ENCODE data around the gene CCDC146.
A peak's percentile ranks its signal among the peaks of the same experiment; 100 is the strongest.
"Not testable (repeated sequence)": the region's sequence is repeated elsewhere in the genome, so short reads cannot be mapped to it uniquely, and the experiment has no call there.

Gene CCDC146

DNA sequence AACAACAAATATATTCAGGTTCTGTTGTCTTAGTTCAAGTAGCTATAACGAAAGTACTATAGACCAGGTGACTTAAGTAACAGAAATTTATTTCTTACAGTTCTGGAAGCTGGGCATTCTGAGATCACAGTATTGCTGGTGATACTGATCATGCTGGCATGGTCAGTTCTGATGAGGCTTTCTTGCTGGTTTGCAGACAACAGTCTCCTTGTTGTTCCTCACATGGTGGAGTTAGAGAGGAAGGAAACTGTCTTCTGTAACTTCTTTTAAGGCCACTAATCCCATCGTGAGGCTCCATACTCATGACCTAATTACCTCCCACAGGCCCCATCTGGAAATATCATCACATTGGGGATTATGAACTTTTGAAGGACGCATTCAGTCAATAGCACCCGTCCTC, 17.9 kb downstream of the CCDC146 start:
- not testable (repeated sequence) for H3K27ac ChIP-seq; DNase-seq (ENCODE audit: low read depth, low spot score)

DNA sequence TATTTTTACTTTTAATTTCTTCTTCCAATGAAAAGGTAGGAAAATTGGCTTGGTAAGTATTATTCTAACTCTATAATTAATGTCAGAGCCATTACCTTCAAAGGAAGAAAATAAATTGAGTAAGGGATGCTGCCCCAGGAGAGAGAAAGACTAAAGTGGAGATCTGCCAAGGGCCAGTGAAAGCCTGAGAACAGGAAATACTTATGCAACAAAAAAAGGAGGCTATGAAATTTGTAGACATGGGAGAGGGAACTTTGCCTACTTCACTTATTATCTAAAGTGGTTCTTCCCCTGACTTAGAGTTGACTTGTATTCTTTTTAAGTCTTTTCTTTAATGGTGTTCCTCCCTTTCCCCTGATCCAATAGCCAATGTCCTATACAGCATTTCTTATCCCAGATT, 29.8 kb downstream of the CCDC146 start:
- H3K27ac ChIP-seq; DNase-seq (ENCODE audit: low read depth, low spot score): not testable (repeated sequence)

DNA sequence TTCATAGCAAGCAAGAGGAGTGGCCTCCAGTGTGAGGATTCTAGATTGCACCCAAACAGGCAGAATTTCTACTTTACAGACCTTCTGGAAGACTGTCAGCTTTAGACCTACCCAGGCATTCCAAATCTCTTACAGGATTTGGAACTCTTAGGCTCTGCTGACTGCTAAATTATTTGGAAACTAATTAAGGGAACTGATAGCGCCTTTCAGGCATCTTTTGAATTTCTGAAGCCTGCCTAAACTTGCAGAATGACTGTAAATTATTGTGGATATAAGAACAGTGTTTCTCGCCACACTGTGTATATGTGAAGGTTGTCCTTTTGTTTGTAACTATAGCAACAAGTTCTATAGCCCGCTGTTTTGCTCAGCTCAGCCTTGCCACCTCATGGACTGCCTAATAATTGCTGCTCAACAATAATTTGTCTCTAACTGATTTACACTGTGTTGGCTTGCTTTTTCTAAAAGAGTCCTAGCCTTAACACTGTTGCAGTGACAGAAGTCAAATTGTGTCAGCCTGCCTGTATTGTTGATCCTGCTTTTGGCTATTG, 32.6 kb downstream of the CCDC146 start:
- DNase-seq (ENCODE audit: low read depth, low spot score); H3K27ac ChIP-seq: not testable (repeated sequence)

DNA sequence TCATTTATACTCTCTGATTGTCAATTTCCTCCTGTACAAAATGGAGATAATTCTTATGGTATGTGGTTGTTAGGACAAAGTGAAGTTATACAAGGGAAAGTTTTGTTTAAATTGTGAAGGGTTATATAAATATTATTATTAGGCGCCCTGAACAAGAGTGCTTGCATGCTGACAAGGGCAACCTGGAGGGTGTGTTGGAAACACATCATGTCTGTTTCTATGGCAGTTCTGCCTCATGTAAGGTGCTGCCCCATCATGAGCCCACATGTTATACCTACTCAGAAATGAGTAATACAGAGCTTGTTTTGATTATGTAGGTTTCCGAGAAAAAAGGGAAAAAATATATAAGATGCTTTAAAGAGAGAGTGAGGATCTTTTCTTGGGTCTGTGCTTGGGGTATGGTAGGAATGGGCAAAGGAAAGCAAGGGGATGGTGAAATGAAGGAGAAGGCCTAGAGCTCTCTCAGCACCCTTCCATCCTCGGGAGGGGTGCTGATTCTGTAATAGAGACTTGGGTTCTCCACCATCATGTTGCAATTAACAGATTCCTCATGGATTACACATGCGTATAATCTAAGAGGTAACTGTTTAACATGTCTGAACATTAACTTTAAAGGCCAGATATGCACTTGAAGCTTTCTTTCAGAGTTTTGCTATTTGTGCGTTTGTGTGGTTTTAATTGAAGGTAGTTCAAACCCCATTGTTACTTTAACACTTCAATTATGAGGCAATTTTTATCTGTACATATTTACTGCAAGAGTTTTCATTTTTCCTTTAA, 33.4 kb downstream of the CCDC146 start:
- H3K27ac ChIP-seq: peak overlapping the region; percentile 56
- not testable (repeated sequence) for DNase-seq (ENCODE audit: low read depth, low spot score)

DNA sequence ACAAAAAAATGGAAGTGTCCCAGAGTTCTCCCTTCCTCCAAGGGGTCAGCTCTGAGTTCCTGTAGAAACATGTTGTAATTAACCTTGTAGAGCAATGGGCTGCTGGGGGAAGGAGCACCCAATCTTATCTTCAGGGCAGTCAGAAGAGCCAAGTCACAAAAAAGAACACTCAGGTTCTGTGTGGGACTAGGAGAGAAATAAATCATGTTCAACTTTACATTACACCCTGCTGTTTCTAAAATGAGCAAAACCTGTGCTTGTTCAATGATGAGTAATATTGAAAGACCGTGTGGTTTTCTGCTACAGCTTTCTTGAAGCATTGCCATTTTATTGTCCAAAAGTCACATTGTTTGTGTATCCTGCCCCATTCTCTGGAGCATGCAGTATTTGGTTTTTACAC, 34.6 kb downstream of the CCDC146 start:
- peak overlapping the region; percentile 56 for H3K27ac ChIP-seq
- DNase-seq (ENCODE audit: low read depth, low spot score): not testable (repeated sequence)

DNA sequence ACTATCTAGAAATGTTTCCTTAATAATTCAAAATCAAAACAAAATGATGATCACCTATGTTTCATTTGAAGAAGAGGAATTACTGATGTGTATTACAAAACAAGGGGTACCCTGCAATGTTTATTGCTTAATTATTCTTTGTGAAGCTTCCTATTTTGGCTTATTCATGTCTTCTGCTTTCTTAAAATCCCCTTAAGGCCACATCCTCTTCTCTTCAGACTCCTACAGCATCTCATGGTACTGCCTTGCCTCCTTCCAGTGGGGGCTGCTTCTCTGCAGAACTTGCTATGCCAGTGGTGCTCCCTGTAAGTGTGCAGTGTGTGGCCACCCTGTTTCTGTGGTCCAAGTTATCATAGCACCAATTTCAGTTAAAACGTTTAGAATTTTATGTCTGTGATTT, 35.0 kb downstream of the CCDC146 start:
- no peak overlapping the region for H3K27ac ChIP-seq
- DNase-seq (ENCODE audit: low read depth, low spot score): no peak

DNA sequence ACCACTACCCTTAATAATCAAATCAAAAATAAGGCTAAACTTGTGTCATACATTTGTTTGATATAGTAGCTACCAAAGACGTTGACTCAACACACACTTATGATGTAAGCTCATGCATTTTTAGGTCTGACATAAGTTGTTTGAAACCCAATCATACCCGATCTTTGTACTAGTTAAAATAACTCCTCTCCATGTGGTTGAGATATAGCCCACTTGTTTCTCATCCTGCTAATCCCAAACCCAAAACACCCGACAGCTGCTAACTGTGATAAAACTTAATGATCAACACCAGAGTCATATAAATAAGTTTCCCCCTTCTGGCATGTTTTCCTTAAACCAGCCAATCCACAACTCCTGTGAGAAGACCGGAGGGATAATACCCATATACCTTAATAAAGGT, 48.7 kb downstream of the CCDC146 start:
- not testable (repeated sequence) for DNase-seq (ENCODE audit: low read depth, low spot score); H3K27ac ChIP-seq

DNA sequence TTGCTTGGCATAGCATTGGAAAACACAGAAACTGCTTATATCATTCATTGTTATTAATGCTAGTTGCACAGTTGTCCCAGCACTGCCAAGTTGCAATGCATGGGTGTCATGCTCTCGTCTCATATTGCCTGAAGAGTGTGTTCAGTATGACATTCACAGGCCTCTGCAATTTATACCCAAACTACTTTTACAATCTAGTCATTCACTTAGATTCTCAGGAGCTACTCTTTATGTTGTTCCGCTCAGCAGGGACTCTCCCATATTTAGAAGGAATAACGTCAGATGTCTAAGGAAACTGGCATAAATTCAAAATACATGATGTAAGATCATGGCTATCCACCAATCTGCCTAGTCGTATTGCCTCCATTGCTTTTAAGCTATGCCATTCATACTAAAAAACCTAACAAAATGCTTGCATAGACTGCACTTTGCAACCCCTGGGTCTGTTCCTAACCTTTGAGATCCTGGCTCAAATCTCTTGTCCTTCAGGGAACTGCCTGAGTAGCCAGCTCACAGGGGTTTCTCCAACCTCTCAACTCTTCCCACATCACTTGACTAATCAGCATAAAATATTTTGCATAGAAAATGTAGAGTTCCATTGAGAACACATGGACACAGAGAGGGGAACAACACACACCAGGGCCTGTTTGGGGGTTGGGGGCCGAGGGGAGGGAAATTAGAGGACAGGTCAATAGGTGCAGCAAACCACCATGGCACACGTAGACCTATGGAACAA, 50.2 kb downstream of the CCDC146 start:
- not testable (repeated sequence) for DNase-seq (ENCODE audit: low read depth, low spot score); H3K27ac ChIP-seq

DNA sequence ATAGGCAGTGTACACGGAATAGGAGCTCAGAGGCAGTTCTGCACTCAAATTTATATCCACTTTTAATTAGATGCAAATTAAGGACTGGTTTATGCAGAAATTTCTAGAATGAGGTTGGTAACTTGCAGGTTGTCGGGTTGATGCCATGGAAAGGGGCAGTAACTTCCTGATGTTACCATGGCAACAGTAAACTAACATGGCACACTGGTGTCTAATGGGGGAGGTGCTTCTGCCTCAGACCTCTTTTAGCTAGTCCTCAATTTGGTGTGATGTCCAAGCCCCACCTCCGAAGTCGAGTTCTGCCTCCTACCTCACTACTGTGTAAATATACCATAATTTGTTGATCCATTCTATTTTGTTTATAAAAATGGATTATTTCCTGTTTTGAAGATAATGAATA, 52.0 kb downstream of the CCDC146 start:
- not testable (repeated sequence) for DNase-seq (ENCODE audit: low read depth, low spot score); H3K27ac ChIP-seq

DNA sequence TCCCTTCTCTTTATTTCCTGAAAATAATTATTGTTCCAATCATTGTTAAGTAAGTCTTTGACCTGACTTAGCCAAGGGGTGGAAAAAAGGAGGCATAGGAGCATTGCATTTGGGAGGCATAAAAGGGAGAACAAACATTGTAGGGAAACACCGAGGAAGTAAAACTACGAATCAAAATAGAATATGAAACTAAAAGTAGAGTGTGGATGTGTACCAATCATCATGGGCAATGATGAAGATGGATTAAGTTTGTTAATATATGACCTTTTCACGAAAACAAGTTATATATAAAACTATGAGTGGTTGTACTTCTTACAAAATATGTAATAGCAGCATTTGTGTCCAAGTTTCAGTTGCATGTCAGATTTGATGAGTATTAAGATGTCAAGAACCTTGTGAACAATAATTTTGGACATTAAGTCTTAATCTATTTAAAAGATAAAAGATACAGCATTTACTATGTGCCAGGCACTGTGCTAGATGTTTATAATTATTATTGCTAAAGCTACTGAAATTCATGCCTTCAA, 52.9 kb downstream of the CCDC146 start:
- H3K27ac ChIP-seq; DNase-seq (ENCODE audit: low read depth, low spot score): not testable (repeated sequence)

DNA sequence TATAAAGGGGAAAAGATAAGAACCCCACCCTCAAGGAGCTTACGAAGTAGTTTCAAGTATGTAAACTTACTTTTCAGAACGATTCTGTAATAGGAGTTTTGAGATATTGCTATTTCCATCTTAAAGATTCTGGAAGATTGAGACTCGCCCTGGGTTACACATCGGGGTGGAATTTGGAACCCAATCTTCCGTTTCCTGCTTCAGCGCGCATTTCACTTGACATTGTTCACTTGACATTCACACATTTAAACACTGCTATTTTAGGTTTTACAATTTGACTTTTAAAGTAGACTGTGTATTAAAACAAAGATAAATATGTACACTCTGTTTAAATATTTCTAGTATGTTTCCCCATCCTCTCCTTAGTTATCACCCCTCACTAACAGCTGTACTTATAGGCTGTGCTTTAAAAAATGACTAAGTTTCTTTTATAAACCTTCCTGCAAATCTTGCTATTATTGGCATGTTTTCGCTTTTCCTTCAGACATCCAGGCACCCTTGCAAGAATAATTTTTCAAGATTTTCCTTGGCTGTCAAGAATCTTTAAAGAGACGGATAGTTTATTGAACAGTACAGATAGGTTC, 55.0 kb downstream of the CCDC146 start:
- not testable (repeated sequence) for DNase-seq (ENCODE audit: low read depth, low spot score); H3K27ac ChIP-seq

DNA sequence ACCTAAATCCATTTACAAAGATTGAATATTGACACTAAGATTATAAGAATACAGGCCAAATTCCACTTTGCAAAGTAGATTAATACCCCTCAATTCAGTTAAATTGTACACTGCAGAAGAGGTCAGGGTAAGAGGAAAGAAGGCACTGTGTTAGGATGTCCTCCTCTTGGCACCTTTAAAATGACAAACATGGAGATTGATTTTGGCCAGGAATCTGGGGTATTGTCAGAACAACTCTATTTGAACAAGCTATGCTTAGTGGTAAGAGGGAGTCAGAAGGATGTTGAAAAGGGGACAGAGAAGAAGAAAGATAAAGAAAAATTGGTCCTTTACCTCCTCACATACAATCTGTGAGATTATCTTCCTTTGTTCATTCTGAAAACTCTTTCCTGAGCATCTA, 55.6 kb downstream of the CCDC146 start:
- H3K27ac ChIP-seq; DNase-seq (ENCODE audit: low read depth, low spot score): not testable (repeated sequence)

DNA sequence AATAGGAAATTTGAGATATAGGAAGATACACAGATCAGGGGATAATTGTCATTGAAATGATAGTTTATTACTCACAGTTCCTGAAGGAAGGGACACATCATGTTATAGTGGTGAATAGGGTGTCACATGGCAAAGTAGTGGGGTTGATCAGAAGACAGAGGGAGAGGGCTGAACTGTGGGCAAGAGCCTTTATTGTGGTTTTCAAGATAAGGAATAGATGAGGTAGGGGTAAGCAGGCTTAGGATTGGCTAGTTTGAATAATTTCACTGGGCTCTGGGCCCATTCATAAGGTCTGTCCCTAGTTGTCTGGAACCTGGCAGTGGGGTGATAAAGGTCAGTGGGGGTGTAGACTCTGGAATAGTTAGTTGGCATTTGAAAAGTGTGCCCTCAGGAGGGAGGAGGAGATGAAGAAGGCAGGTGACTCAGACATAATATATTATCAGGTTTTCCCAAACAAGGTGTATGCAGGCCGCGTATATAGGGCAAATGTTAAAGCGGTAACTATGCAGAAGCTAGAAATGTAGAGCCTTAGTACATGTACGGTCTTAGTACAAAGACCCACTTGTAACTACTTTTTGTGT, 58.7 kb downstream of the CCDC146 start:
- no peak overlapping the region for H3K27ac ChIP-seq
- no peak for DNase-seq (ENCODE audit: low read depth, low spot score)

DNA sequence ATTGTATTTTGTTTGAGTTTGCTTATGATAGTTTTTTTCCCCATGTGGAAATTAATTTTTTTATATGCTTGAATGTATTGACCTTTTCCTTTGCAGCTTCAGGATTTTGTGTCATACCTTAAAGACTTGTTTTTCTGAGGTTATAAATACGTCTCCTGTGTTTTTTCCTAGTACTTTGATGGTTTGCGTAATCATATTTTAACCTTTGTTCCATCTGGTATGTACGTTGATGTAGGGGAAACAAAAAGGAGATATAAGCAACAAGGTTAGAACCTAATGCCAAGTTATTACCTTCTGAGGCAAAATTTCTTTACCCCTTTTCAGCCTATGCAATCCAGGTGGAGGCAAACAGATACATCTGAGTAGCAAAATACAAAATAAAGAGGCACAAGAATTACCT, 59.3 kb downstream of the CCDC146 start:
- no peak overlapping the region for H3K27ac ChIP-seq
- no peak for DNase-seq (ENCODE audit: low read depth, low spot score)

DNA sequence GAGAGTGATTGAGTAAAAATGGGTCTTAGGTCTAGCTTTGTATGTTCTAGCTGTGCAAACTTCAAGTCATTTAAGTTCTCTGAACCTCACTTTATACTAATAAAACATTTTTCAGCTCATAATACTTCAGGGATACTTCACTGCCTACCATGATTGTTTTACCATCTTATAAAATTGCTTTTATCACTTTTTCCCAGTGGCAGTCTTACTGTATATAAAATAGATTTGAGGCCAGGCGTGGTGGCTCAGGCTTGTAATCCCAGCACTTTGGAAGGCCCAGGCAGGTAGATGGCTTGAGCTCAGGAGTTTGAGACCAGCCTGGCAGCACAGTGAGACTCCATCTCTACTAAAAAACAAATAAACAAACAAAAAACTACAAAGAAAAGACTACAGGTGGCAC, 59.8 kb downstream of the CCDC146 start:
- H3K27ac ChIP-seq: no peak overlapping the region
- no peak for DNase-seq (ENCODE audit: low read depth, low spot score)

DNA sequence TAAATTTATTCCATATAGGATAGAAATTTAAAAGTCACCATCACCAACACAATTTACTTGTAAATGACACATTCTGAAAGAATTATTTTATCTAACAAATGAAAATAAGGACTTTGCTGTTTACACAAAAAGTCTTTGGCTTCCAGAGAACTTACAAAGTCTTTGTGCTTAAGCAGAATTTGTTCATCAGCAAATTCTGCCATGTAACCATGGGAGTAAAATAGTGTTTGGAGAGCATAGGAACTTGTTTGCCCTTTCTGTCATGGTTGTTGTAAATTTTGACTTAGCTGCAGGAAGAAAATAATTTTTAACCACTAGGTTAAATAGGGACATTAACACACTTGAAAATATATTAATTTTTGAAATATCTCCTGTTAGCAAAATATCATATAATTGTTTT, 62.0 kb downstream of the CCDC146 start:
- no peak for DNase-seq (ENCODE audit: low read depth, low spot score)
- H3K27ac ChIP-seq: no peak overlapping the region

DNA sequence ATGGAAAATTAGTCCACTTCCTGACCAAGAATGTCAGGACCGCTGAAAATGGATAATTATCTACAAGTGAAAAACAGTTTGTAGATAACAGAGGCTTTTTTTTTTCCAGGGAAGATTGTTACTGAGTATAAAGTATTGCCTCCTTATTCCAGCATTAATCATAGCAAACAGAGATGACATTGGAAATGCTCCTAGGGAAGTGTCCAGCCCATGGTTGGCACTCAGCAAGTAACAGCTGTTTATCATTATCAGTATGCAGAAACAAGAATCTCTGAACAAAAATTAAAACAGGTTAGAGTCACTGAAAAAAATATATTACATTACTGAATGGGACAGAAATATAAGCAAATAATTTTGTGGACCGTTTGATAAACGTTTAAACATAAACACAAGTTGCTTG, 62.6 kb downstream of the CCDC146 start:
- no peak overlapping the region for H3K27ac ChIP-seq
- no peak for DNase-seq (ENCODE audit: low read depth, low spot score)

DNA sequence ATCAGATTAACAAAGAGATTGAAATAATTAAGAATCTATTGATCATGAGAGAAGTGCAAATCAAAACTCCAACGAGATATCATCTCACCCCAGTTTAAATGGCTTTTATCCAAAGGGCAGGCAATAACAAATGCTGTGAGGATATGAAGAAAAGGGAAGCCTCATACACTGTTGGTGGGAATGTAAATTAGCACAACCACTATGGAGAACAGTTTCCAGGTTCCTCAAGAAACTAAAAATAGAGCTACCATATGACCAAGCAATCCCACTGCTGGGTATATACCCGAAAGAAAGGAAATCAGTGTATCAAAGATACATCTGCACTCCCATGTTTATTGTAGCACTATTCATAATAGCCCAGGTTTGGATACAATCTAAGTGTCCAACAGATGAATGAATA, 63.5 kb downstream of the CCDC146 start:
- no peak overlapping the region for H3K27ac ChIP-seq
- no peak for DNase-seq (ENCODE audit: low read depth, low spot score)

DNA sequence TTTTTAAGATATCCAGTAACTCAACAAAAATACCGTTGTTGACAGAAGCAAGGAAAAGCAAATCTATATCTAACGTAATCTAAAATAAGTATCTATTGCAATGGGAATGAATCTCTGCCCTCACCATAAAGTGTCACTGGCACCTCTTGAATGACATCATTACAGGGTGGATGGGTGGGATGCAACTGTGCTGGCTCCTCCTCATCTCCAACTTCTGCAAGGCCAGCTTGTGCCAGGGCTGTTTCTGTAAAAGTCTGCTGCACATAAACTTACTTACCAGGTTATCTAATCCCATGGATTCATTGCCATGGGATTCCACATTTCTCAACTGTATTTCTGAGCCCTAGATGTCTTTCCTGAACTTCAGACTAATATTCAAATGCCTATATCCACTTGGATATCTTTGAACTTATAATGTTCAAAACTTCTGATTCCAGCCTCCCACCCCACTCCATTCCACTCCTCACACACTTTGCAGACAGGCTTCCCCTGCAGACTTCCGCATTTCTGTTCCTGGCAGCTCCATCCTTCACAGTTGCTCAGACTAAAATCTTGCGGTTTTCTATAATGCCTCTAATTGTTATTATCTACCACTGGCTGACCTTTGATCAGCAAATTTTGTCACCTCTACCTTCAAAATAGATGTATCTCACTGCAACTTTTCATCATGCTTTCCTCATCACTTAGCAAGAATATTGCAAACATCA, 66.5 kb downstream of the CCDC146 start:
- H3K27ac ChIP-seq: no peak overlapping the region
- DNase-seq (ENCODE audit: low read depth, low spot score): no peak

DNA sequence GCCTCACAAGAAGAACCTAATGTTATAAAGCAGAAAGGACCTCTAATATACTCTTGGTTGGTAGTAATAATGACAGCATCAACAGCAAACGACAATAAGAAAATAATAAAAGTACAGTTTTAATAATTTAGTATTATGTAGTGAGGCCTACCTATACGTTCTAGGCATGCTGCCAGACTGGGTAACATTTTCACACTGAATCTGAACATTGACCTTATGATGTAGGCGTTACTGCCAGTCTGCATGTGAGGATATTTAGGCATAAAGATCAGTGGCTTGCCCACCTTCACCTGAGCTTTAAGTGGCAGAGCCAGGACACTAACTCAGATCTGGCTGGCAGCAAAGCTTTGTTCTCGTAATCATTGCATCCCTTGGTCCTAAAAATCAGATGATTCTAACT, 74.7 kb downstream of the CCDC146 start:
- no peak for DNase-seq (ENCODE audit: low read depth, low spot score)
- H3K27ac ChIP-seq: no peak overlapping the region
